GOT3 (cell line): ENCODE data around the gene MOXD1.

Experiments
- DNase-seq: peaks from one replicate; lab custom pipeline; 2025; ENCODE audit warnings: mixed read lengths; lab: John Stamatoyannopoulos, UW

The MOXD1 gene

GRCh38 chr6:132400883-132401617 lies at the start of gene MOXD1:
Gene MOXD1 (minus strand): TSS chr6:132401475. CDS start chr6:132401426, 49 bp downstream.
- DNase-seq, result no peak

- no peak for DNase-seq
Measured at GRCh38 chr6:132446855-132447241, 45.6 kb upstream of the MOXD1 start.

GRCh38 chr6:132446141-132446854 lies 45.0 kb upstream of the MOXD1 start:
- no peak for DNase-seq

GRCh38 chr6:132445201-132445951 lies 44.1 kb upstream of the MOXD1 start:
- no peak for DNase-seq

- no peak for DNase-seq
Measured at GRCh38 chr6:132443206-132443605, 41.9 kb upstream of the MOXD1 start.

- DNase-seq, result no peak
Measured at GRCh38 chr6:132430110-132430509, 28.8 kb upstream of the MOXD1 start.

GRCh38 chr6:132425176-132425575 lies 23.9 kb upstream of the MOXD1 start:
- DNase-seq, result no peak

- DNase-seq, result no peak
Measured at GRCh38 chr6:132423839-132424238, 22.6 kb upstream of the MOXD1 start.

- DNase-seq, result no peak
Measured at GRCh38 chr6:132418235-132418965, 17.1 kb upstream of the MOXD1 start.

GRCh38 chr6:132414761-132415160 lies 13.5 kb upstream of the MOXD1 start:
- no peak for DNase-seq

- no peak for DNase-seq
Measured at GRCh38 chr6:132414322-132414721, 13.0 kb upstream of the MOXD1 start.

GRCh38 chr6:132413499-132413802 lies 12.2 kb upstream of the MOXD1 start:
- DNase-seq, result no peak

- DNase-seq, result no peak
Measured at GRCh38 chr6:132412656-132413498, 11.6 kb upstream of the MOXD1 start.

GRCh38 chr6:132411296-132411695 lies 10.0 kb upstream of the MOXD1 start:
- no peak for DNase-seq

- no peak for DNase-seq
Measured at GRCh38 chr6:132410830-132411229, 9.6 kb upstream of the MOXD1 start.

GRCh38 chr6:132405143-132405915 lies 4.1 kb upstream of the MOXD1 start:
- no peak for DNase-seq

GRCh38 chr6:132404736-132405135 lies 3.5 kb upstream of the MOXD1 start:
- DNase-seq, result no peak

- no peak for DNase-seq
Measured at GRCh38 chr6:132404330-132404729, 3.1 kb upstream of the MOXD1 start.

GRCh38 chr6:132401618-132402285 lies 477 bp upstream of the MOXD1 start:
- DNase-seq, result no peak

- DNase-seq, result no peak
Measured at GRCh38 chr6:132400555-132400882, 756 bp downstream of the MOXD1 start.
